ENCODE results near the gene FIGN.

Gene FIGN

GRCh38 chr2:163751696-163752095, 15.9 kb upstream of the FIGN start:
- no peaks in the 10 kb centered on the region for H3K9me3 ChIP-seq (ENCODE audit: low read depth, low read length)
- no peaks in the 10 kb centered on the region for H3K36me3 ChIP-seq (ENCODE audit: insufficient read depth, low read length)
- TF ChIP-seq EZH2 (IDR thresholded peaks at IDR 0.05), result no peak
- no peak for TF ChIP-seq FOXP2 (optimal IDR thresholded peaks at IDR 0.05; ENCODE audit: control extremely low read depth, extremely low read length, insufficient read depth)
- no peak for TF ChIP-seq POLR2AphosphoS5 (IDR thresholded peaks at IDR 0.05; ENCODE audit: borderline replicate concordance, low read depth, low read length)
- H3K4me3 ChIP-seq, result no peak overlapping the region
- no peak overlapping the region for H3K27ac ChIP-seq
- H3K9ac ChIP-seq (ENCODE audit: insufficient read length), result no peak overlapping the region
- no peak for DNase-seq (ENCODE audit: low read depth, low spot score)

GRCh38 chr2:163748420-163748819, 12.6 kb upstream of the FIGN start:
- no peak for DNase-seq (ENCODE audit: low read depth, low spot score)
- H3K9me3 ChIP-seq (ENCODE audit: low read depth, low read length), result no peaks in the 10 kb centered on the region
- no peak overlapping the region for H3K9ac ChIP-seq (ENCODE audit: insufficient read length)
- no peaks in the 10 kb centered on the region for H3K36me3 ChIP-seq (ENCODE audit: insufficient read depth, low read length)
- H3K4me3 ChIP-seq, result no peak overlapping the region
- TF ChIP-seq EZH2 (IDR thresholded peaks at IDR 0.05), result no peak
- TF ChIP-seq FOXP2 (optimal IDR thresholded peaks at IDR 0.05; ENCODE audit: control extremely low read depth, extremely low read length, insufficient read depth), result no peak
- no peak for TF ChIP-seq POLR2AphosphoS5 (IDR thresholded peaks at IDR 0.05; ENCODE audit: borderline replicate concordance, low read depth, low read length)
- no peak overlapping the region for H3K27ac ChIP-seq

- H3K9ac ChIP-seq (ENCODE audit: insufficient read length), result no peak overlapping the region
- no peaks in the 10 kb centered on the region for H3K9me3 ChIP-seq (ENCODE audit: low read depth, low read length)
- DNase-seq (ENCODE audit: low read depth, low spot score), result no peak
- H3K27ac ChIP-seq, result no peak overlapping the region
- no peak overlapping the region for H3K4me3 ChIP-seq
- H3K36me3 ChIP-seq (ENCODE audit: insufficient read depth, low read length), result no peaks in the 10 kb centered on the region
- no peak for TF ChIP-seq FOXP2 (optimal IDR thresholded peaks at IDR 0.05; ENCODE audit: control extremely low read depth, extremely low read length, insufficient read depth)
- TF ChIP-seq POLR2AphosphoS5 (IDR thresholded peaks at IDR 0.05; ENCODE audit: borderline replicate concordance, low read depth, low read length), result no peak
- TF ChIP-seq EZH2 (IDR thresholded peaks at IDR 0.05), result no peak
These were observed 5.6 kb upstream of the FIGN start for GRCh38 chr2:163741435-163741834.

GRCh38 chr2:163737563-163737962, 1.8 kb upstream of the FIGN start:
- Histone ChIP-seq H3K27ac (no peak overlapping the region), H3K4me3 (no peak overlapping the region), H3K9ac (ENCODE audit: insufficient read length) (no peak overlapping the region), H3K9me3 (ENCODE audit: low read depth, low read length) (no peaks in the 10 kb centered on the region), H3K36me3 (ENCODE audit: insufficient read depth, low read length) (no peaks in the 10 kb centered on the region)
- no peak for DNase-seq (ENCODE audit: low read depth, low spot score)
- no peak for TF ChIP-seq FOXP2 (optimal IDR thresholded peaks at IDR 0.05; ENCODE audit: control extremely low read depth, extremely low read length, insufficient read depth)
- no peak for TF ChIP-seq EZH2 (IDR thresholded peaks at IDR 0.05)
- no peak for TF ChIP-seq POLR2AphosphoS5 (IDR thresholded peaks at IDR 0.05; ENCODE audit: borderline replicate concordance, low read depth, low read length)

DNA sequence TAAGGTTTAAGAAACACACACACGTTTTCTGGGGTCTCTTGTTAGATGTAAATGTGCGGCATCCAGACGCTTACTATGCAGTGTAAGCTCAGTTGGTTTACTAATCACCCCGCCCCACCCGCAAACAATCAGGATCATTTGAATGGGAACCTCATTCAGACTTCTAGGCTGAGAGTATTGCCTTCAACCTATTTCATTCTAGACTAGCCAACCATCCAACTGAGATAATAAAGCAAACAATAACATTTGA, 1.3 kb upstream of the FIGN start:
- DNase-seq (ENCODE audit: low read depth, low spot score), result no peak
- H3K4me3 ChIP-seq, result peak overlapping the region; percentile 92
- TF ChIP-seq POLR2AphosphoS5 (IDR thresholded peaks at IDR 0.05; ENCODE audit: borderline replicate concordance, low read depth, low read length), result no peak
- TF ChIP-seq FOXP2 (optimal IDR thresholded peaks at IDR 0.05; ENCODE audit: control extremely low read depth, extremely low read length, insufficient read depth), result no peak
- TF ChIP-seq EZH2 (IDR thresholded peaks at IDR 0.05), result no peak
- H3K36me3 ChIP-seq (ENCODE audit: insufficient read depth, low read length), result no peaks in the 10 kb centered on the region
- H3K9me3 ChIP-seq (ENCODE audit: low read depth, low read length), result no peaks in the 10 kb centered on the region
- no peak overlapping the region for H3K9ac ChIP-seq (ENCODE audit: insufficient read length)
- H3K27ac ChIP-seq, result no peak overlapping the region

GRCh38 chr2:163736433-163737189, 803 bp upstream of the FIGN start:
- H3K4me3 ChIP-seq, result peak overlapping the region; percentile 92
- H3K9ac ChIP-seq (ENCODE audit: insufficient read length), result peak overlapping the region; percentile 78
- H3K9me3 ChIP-seq (ENCODE audit: low read depth, low read length), result no peaks in the 10 kb centered on the region
- no peak for DNase-seq (ENCODE audit: low read depth, low spot score)
- TF ChIP-seq POLR2AphosphoS5 (IDR thresholded peaks at IDR 0.05; ENCODE audit: borderline replicate concordance, low read depth, low read length) (peak; percentile 35; the same call in 1 of the 2 replicates), EZH2 (IDR thresholded peaks at IDR 0.05) (no peak)
- 0 out of 2 replicates have a peak overlapping the region, but pooled peaks have one; percentile 4 for H3K27ac ChIP-seq
- no peaks in the 10 kb centered on the region for H3K36me3 ChIP-seq (ENCODE audit: insufficient read depth, low read length)

DNA sequence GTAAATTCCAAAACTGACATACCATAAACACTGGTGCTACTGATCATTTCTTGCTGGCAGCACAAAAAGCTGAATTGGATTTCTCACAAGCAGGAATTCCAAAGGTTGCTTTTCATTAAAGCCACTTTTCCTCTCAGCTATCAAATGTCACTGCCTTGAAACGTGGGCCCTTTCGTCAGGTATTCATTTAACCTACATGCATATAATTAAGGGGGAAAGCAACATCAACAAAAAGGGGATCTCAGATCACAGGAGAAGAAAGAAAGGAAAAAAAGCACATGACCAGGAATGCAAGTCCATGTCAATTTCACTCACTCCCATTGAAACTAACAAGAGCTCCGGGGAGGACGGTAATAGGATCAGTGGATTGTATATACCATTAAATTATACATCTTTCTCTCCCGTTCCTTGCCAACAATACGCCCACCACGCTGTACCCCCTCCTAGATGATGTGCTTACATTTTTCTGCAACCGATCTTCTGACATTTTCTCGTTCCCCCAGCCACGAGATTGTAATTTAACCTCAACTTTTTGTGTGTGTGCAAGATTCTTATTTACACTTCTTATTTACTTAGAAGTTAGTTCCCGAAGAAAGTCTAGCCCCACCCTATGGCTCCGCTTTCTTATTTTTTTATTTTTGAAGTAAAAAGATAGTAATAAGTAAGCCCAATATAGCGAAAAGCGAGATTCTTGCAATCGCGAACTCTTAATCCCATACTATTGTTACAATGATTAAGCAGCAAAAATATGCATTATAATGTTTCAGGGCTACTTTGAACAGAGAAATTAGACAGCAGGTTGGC, 725 bp downstream of the FIGN start:
- no peak for DNase-seq (ENCODE audit: low read depth, low spot score)
- Histone ChIP-seq H3K9ac (ENCODE audit: insufficient read length) (peak overlapping the region; percentile 78), H3K36me3 (ENCODE audit: insufficient read depth, low read length) (no peaks in the 10 kb centered on the region), H3K27ac (peak overlapping the region; percentile 63; the same call in 1 of the 2 replicates), H3K9me3 (ENCODE audit: low read depth, low read length) (no peaks in the 10 kb centered on the region), H3K4me3 (peak overlapping the region; percentile 92)
- TF ChIP-seq FOXP2 (optimal IDR thresholded peaks at IDR 0.05; ENCODE audit: control extremely low read depth, extremely low read length, insufficient read depth), result no peak
- TF ChIP-seq EZH2 (IDR thresholded peaks at IDR 0.05), result no peak
- TF ChIP-seq POLR2AphosphoS5 (IDR thresholded peaks at IDR 0.05; ENCODE audit: borderline replicate concordance, low read depth, low read length), result no peak

DNA sequence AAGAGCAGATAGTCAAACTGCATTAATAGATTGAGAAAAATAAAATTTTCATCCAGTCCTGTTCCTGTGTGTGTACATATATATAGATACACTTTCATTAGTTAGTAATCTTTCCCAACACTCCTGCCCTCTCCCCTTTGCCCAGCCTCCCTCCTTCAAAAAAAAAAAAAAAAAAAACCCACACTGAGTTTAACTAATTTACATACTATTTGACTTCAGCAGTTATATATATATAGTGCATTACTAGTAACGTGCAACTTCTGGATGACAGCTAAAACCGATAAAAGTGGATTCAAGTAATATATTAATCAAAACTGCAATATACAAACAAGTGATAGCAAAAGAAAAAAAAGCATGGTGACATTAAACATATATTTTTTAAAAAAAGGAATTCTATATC, 1.4 kb downstream of the FIGN start:
- H3K9me3 ChIP-seq (ENCODE audit: low read depth, low read length), result no peaks in the 10 kb centered on the region
- H3K36me3 ChIP-seq (ENCODE audit: insufficient read depth, low read length), result no peaks in the 10 kb centered on the region
- DNase-seq (ENCODE audit: low read depth, low spot score), result no peak
- H3K27ac ChIP-seq, result peak overlapping the region; percentile 63; the same call in 1 of the 2 replicates
- no peak for TF ChIP-seq EZH2 (IDR thresholded peaks at IDR 0.05)
- TF ChIP-seq FOXP2 (optimal IDR thresholded peaks at IDR 0.05; ENCODE audit: control extremely low read depth, extremely low read length, insufficient read depth), result no peak
- TF ChIP-seq POLR2AphosphoS5 (IDR thresholded peaks at IDR 0.05; ENCODE audit: borderline replicate concordance, low read depth, low read length), result no peak
- H3K4me3 ChIP-seq, result peak overlapping the region; percentile 92
- H3K9ac ChIP-seq (ENCODE audit: insufficient read length), result peak overlapping the region; percentile 78

Data from SK-N-MC (cell line).